ENCODE measurements around the gene SSH3.

GRCh38 chr11:67271205-67271540 lies 32.2 kb upstream of the SSH3 start:
- TF ChIP-seq POLR2A (IDR thresholded peaks at IDR 0.05; ENCODE audit: low read length) (no peak), GATA1 (IDR thresholded peaks at IDR 0.05; ENCODE audit: low read depth, low read length) (no peak)
